ENCODE data around the gene IL1B. TPM values are rescaled to one million over a fixed set of nuclear protein-coding genes. Genes with fewer than 3 reads are reported as not detected.

The IL1B gene
- 1 to 10 TPM in 3 of 6 donors, under 1 TPM in 3; 0.32 to 3.9 (median 1.1) TPM for total RNA-seq
- polyA plus RNA-seq: 1 to 10 TPM in 1 of 2 donors, under 1 TPM in 1; 0.80 to 1.3 TPM

DNA sequence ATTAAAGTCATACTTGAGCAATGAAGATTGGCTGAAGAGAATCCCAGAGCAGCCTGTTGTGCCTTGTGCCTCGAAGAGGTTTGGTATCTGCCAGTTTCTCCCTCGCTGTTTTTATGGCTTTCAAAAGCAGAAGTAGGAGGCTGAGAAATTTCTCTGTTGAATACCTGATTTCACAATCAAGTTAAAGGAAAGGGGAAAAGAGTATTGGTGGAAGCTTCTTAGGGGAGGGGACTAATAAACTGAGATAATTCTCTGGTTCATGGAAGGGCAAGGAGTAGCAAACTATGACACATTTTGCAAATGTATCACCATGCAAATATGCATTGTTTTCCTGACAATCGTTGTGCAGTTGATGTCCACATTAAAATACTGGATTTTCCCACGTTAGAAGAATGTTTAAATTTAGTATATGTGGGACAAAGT lies at the start of gene IL1B:
Gene IL1B, minus strand, starts transcription at position 85 of the 423 bp plus-strand sequence. CDS start 550 bp downstream, outside the sequence.
- H3K4me3 ChIP-seq: peak within 1 kb of the TSS in 1 of 4 donors; percentile 18
- H3K36me3 ChIP-seq: no peaks in the 10 kb centered on the region
- no peak for DNase-seq
- intact Hi-C loops (cut with DNase I): no loop called here
- TF ChIP-seq, protein P1, sequence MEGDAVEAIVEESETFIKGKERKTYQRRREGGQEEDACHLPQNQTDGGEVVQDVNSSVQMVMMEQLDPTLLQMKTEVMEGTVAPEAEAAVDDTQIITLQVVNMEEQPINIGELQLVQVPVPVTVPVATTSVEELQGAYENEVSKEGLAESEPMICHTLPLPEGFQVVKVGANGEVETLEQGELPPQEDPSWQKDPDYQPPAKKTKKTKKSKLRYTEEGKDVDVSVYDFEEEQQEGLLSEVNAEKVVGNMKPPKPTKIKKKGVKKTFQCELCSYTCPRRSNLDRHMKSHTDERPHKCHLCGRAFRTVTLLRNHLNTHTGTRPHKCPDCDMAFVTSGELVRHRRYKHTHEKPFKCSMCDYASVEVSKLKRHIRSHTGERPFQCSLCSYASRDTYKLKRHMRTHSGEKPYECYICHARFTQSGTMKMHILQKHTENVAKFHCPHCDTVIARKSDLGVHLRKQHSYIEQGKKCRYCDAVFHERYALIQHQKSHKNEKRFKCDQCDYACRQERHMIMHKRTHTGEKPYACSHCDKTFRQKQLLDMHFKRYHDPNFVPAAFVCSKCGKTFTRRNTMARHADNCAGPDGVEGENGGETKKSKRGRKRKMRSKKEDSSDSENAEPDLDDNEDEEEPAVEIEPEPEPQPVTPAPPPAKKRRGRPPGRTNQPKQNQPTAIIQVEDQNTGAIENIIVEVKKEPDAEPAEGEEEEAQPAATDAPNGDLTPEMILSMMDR (IDR thresholded peaks at IDR 0.05): no peak
- peak within 1 kb of the TSS in 2 of 4 donors; percentile 73 to 76 for H3K27ac ChIP-seq
- no peaks in the 10 kb centered on the region for H3K9me3 ChIP-seq
- ATAC-seq: peak in 1 of 4 donors; percentile 22
- 64 to 69% methylated on average over 4 of the region's 4 CpGs for WGBS, 2 donors
- no peaks in the 10 kb centered on the region for H3K27me3 ChIP-seq
- peaks cover 11 to 22% (median 16%) of the 10 kb centered on the region in 3 donors for H3K4me1 ChIP-seq
- no peak for FAIRE-seq

DNA sequence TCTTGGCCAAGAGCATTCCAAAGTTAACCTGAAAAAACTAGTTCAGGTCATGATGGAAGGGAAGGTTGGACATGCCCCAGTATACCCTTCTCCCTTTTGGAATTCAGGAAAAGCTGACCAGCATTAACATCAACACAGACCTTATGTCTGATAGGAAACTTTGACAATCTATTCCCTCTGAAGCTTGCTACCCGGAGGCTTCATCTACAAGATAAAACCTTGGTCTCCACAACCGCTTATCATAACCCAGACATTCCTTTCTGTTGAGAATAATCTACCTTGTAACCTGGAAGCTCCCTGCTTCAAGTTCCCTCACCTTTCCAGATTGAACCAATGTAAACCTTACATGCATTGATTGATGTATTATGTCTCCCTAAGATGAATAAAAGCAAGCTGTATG lies 49.7 kb upstream of the IL1B start:
- intact Hi-C loops (cut with DNase I): loop anchor here in 1 of 3 donors (5.0 kb wide), 1 partner anchor 134 kb away; no protein-coding TSS in a partner anchor
- H3K27ac ChIP-seq: no peak overlapping the region
- no peaks in the 10 kb centered on the region for H3K4me1 ChIP-seq
- no peaks in the 10 kb centered on the region for H3K36me3 ChIP-seq
- no peak overlapping the region for H3K4me3 ChIP-seq
- no peak for ATAC-seq
- WGBS, 2 donors: 53 to 55% methylated on average over 2 of the region's 2 CpGs
- no peaks in the 10 kb centered on the region for H3K27me3 ChIP-seq
- DNase-seq: no peak
- TF ChIP-seq, protein P1 (IDR thresholded peaks at IDR 0.05): no peak
- no peak for FAIRE-seq
- no peaks in the 10 kb centered on the region for H3K9me3 ChIP-seq

DNA sequence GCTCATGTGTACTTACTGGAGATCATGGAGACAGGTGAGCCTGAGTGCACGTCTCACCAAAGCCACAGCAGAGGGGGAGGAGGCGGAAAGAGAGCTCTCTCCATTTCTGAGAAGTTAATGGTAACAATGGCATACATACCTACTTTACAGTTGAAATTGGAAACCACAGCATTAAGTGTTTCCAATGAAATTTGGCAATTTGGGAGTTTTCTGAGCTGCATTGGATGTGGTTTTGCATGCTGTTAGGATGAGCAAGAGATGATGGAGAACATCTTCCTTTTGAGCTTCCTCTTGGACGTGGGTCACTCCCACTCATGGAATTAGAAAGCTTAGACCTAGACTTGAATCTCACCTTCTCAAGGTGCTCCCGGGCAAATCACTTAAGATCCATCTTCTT lies 48.9 kb upstream of the IL1B start:
- Histone ChIP-seq H3K9me3 (no peaks in the 10 kb centered on the region), H3K4me1 (no peaks in the 10 kb centered on the region), H3K36me3 (no peaks in the 10 kb centered on the region), H3K4me3 (no peak overlapping the region), H3K27ac (no peak overlapping the region), H3K27me3 (no peaks in the 10 kb centered on the region)
- TF ChIP-seq, protein P1 (IDR thresholded peaks at IDR 0.05): no peak
- ATAC-seq (no peak), DNase-seq (no peak), FAIRE-seq (no peak)
- 45 to 52% methylated on average over 4 of the region's 4 CpGs for WGBS, 2 donors
- intact Hi-C loops (cut with DNase I): loop anchor here in 1 of 3 donors (5.0 kb wide), 1 partner anchor 133 kb away; no protein-coding TSS in a partner anchor

DNA sequence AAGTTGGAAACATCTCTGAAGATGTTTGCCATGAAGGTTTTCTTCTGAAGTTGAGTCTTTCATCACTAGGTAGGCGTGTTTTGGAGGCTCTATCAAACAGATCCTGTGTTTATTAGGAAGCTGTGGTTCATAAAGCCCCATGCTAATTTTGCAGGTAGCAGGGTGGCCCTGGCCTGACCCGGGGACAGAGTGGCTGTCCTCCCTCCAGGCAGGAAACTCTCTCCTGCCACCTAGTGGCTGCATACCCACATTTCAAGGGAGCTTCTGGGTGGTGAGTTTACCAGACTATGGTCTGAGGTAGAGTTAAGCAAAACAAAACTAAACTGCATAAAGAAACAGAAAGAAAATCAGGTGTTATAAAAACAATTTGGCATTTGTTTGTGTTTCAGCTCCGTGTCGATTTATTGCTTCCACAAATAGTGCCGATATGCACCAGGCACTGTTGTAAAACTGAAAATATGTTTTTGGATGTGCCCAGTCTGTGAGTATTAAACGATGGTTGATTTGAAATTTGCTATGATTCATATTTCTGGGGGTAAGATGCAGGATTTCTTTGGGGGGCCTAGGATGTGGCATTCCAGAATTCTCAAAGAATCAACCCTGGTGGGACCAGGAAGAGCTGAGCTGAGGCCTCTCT lies 48.4 kb upstream of the IL1B start:
- Histone ChIP-seq H3K4me1 (no peaks in the 10 kb centered on the region), H3K9me3 (no peaks in the 10 kb centered on the region), H3K27me3 (no peaks in the 10 kb centered on the region), H3K4me3 (no peak overlapping the region), H3K27ac (no peak overlapping the region), H3K36me3 (no peaks in the 10 kb centered on the region)
- TF ChIP-seq, protein P1 (IDR thresholded peaks at IDR 0.05): peak; percentile 59 to 80 (median 73)
- FAIRE-seq (no peak), DNase-seq (peak in 5 of 6 donors; percentile 32 to 79 (median 63)), ATAC-seq (peak; percentile 74 to 96 (median 88))
- 27 to 34% methylated on average over 6 of the region's 6 CpGs for WGBS, 2 donors
- intact Hi-C loops (cut with DNase I): loop anchor here in 1 of 3 donors (5.0 kb wide), 1 partner anchor 133 kb away; no protein-coding TSS in a partner anchor

DNA sequence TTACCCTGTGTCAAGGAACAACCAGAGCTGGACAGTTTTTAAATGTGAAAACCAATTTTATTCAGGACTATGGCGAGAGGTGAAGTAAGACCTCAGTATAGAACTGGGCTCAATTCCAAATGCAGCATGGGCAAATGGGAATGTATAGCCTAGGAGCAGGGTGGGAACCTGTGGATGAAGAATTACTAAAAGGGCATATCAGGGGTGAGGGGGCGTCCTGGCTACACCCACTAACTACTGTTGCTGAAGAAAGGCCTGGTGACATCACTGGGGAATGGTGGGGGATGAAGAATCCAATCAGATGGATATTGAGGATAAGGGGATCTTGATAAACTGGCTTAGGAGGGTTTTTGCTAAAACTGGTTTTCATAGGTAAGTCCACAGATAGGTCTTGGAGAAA lies 47.1 kb upstream of the IL1B start:
- 75 to 79% methylated on average over 2 of the region's 2 CpGs for WGBS, 2 donors
- H3K9me3 ChIP-seq: no peaks in the 10 kb centered on the region
- ATAC-seq (no peak), DNase-seq (no peak), FAIRE-seq (no peak)
- intact Hi-C loops (cut with DNase I): no loop called here
- H3K36me3 ChIP-seq: no peaks in the 10 kb centered on the region
- H3K4me1 ChIP-seq: no peaks in the 10 kb centered on the region
- TF ChIP-seq, protein P1 (IDR thresholded peaks at IDR 0.05): no peak
- H3K4me3 ChIP-seq: no peak overlapping the region
- no peaks in the 10 kb centered on the region for H3K27me3 ChIP-seq
- H3K27ac ChIP-seq: no peak overlapping the region
